22Rv1 (cell line): ENCODE data around the gene PNN.
"Not testable (repeated sequence)": the region's sequence is repeated elsewhere in the genome, so short reads cannot be mapped to it uniquely, and the experiment has no call there.

Source experiments
- H3K27ac ChIP-seq: fragments of 450-650 bp; 2 replicates; pipeline ENCODE4 v1.5.1; 2017
- ZFX ChIP-seq: fragments of 450-650 bp; IDR thresholded peaks from 2 replicates; pipeline ENCODE4 v1.6.1; 2017; ENCODE audit warnings: antibody characterized with exemption, borderline replicate concordance
- TF ChIP-seq, protein P1 (sequence below): fragments of 450-650 bp; IDR thresholded peaks from 2 replicates; pipeline ENCODE4 v1.5.1; 2017; ENCODE audit warnings: mild to moderate bottlenecking

Gene PNN

DNA sequence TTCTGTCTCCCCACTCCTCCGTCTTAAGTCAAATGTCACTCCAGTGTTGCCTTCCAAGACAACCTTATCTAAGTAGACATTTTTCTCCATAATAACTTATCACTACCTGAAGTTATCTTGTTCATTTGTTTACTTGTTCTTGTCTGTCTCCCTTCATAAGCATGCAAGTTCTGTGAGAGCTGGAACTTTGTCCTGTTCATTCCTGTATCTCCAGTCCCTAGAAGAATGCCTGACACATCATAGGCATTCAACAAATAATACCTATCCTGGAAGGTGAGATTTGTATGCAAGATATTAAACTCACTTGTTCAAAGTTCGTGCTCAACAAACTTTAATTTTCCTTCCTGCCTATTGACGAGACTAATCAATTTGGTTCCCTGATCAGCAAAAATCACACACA lies 53.0 kb downstream of the PNN start:
- TF ChIP-seq, protein P1, sequence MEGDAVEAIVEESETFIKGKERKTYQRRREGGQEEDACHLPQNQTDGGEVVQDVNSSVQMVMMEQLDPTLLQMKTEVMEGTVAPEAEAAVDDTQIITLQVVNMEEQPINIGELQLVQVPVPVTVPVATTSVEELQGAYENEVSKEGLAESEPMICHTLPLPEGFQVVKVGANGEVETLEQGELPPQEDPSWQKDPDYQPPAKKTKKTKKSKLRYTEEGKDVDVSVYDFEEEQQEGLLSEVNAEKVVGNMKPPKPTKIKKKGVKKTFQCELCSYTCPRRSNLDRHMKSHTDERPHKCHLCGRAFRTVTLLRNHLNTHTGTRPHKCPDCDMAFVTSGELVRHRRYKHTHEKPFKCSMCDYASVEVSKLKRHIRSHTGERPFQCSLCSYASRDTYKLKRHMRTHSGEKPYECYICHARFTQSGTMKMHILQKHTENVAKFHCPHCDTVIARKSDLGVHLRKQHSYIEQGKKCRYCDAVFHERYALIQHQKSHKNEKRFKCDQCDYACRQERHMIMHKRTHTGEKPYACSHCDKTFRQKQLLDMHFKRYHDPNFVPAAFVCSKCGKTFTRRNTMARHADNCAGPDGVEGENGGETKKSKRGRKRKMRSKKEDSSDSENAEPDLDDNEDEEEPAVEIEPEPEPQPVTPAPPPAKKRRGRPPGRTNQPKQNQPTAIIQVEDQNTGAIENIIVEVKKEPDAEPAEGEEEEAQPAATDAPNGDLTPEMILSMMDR = no peak
- TF ChIP-seq ZFX = no peak
- no peak overlapping the region for H3K27ac ChIP-seq

DNA sequence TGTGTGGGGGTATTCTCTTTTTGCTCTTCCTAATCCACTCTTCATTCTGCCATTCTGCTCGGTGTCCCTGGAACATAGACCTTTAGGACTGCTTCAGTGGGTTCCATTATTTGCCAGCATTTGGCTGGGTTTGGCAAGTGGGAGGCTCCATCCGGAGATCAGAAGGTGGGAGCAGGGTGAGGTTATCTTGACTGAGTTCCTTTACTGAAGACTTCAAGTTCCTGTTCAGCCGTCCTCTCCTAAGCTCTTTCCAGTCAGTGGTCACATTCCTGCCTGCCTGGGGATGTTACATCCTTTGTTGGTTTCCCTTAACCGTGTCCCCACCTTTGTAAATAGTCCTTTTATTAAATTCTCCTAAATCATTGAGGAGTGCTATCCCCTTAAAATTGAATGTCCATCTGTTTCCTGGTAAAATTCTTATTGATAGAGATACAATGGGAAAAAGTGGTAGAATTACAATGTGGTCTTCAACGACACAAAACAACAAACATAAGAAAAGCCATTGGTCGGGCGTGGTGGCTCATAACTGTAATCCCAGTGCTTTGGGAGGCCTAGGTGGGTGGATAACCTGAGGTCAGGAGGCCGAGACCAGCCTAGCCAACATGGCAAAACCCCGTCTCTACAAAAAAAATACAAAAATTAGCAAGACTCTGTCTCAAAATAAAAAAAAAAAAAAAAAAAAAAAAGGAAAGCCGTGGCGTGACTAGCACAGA lies 53.6 kb downstream of the PNN start:
- no peak overlapping the region for H3K27ac ChIP-seq
- no peak for TF ChIP-seq ZFX
- TF ChIP-seq, protein P1 = no peak

DNA sequence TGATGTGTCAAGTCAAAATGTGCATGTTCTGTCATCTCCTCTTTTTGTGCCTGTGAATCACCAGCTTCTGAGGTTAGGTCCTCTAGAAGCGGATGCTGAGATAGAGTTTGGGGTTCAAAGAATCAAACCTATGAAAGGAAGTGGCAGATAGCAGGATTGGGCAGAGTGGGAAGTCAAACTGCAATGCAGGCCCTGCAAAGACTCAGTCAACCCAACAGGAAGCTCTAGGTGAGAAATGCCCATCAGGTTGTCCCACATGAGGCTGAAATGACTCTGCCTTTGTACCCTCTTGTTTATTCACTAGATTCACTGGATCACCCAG lies 54.1 kb downstream of the PNN start:
- H3K27ac ChIP-seq = no peak overlapping the region
- TF ChIP-seq ZFX = no peak
- TF ChIP-seq, protein P1 = no peak

DNA sequence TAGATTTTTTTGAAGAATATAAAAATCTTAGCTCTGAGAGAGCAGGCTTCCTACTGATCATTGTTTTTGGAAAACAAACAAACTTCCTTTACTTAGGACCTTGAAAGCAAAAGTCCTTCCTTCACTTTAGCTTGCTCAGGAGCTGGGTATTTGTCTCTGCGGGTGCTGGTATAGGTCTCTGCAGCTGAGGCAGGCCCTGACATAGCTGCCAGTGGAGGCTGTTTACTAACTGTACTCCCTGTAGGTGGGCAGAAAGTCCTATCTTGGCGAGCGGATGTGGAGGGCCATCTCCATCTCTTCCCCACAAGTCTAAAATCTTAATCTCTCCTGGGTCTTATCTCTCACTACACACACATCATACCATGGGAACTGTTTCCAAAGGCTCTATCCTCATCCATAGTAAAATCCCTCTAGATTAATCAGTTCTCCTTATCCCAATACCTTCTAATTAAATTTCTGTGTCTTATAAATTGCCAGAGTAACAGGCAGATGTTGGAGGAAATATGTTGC lies 54.6 kb downstream of the PNN start:
- TF ChIP-seq, protein P1 = no peak
- TF ChIP-seq ZFX = no peak
- H3K27ac ChIP-seq = no peak overlapping the region

DNA sequence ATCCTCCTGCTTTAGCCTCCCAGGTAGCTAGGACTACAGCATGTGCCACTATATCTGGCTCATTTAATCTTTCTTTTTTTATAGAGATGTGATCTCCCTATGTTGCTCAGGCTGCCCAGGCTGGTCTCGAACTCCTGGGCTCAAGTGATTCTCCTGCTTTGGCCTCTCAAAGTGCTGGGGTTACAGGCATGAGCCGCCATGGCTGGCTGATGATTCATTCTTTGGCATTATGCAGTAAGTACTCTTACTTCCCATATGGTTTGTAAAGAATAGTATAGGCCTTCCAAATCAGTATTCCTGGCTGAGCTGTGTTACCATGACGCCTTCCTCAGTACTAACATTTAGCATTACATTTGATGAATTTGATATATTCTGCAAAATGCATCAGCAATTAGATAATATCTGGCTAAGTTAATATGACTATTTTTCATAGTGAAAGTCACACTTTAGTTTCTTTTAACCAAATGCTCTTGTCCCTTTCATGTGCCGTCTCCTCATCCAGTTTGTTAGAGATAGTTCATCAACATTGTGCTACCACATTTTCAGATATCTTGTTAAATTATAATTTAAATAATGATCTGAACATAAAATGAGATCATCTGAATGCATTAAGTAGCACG lies 55.5 kb downstream of the PNN start:
- TF ChIP-seq, protein P1 = no peak
- TF ChIP-seq ZFX = no peak
- H3K27ac ChIP-seq = no peak overlapping the region

DNA sequence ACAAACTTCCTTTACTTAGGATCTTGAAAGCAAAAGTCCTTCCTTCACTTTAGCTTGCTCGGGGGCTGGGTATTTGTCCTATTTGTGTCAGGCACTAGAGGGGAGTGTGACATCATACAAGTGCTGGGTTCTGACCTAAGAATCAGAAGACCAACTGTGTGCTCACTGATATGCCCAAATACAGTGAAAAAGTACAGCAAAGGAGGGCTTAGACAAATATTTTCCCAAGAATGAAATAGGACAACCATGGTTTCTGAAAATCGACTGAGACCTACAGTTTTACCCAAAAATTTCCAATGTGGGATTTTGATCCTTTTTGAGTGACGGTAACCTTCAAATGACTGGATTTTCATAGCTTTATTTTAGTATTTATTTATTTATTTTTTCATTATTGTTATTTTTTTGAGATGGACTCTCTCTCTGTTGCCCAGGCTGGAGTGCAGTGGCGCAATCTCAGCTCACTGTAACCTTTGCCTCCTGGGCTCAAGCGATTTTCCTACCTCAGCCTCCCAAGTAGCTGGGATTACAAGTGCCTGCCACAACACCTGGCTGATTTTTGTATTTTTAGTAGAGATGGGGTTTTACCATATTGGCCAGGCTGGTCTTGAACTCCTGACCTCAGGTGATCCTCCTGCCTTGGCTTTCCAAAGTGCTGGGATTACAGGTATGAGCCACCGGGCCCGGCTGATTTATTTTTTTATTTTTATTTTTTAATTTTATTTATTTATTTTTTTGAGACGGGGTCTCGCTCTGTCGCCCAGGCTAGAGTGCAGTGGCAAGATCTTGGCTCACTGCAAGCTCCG lies 56.9 kb downstream of the PNN start:
- not testable (repeated sequence) for H3K27ac ChIP-seq
- TF ChIP-seq, protein P1 = peak; percentile 47
